K562 (cell line): ENCODE results near the gene ERF. TPM values are rescaled to one million over a fixed set of nuclear protein-coding genes. Genes with fewer than 3 reads are reported as not detected.

ENCODE experiments used
- CBFA2T2 ChIP-seq: fragments of 450-650 bp; conservative IDR thresholded peaks from 2 replicates; pipeline ENCODE4 v1.6.1; 2017; ENCODE audit warnings: mild to moderate bottlenecking
- CBX8 ChIP-seq: fragments of 200-600 bp; sonication (generic); IDR thresholded peaks from 2 replicates; pipeline ENCODE4 v1.6.1; 2012; ENCODE audit warnings: borderline replicate concordance, mixed run types, low read depth, mild to moderate bottlenecking, moderate library complexity, mixed read lengths, low read length, control low read depth, inconsistent platforms; ENCODE audit not compliant: poor library complexity, severe bottlenecking; ENCODE audit errors: extremely low read depth
- DEAF1 ChIP-seq: fragments of 450-650 bp; formaldehyde crosslinking; IDR thresholded peaks from 2 replicates; pipeline ENCODE4 v1.4.0; 2020; ENCODE audit warnings: mild to moderate bottlenecking, moderate library complexity
- GABPB1 ChIP-seq: sonication (generic); formaldehyde crosslinking; IDR thresholded peaks from 2 replicates; pipeline ENCODE4 v1.8.0; 2022; ENCODE audit warnings: mild to moderate bottlenecking, missing genetic modification reagents
- KAT2B ChIP-seq: IDR thresholded peaks from one replicate; pipeline ENCODE4 v1.6.1; 2012; ENCODE audit warnings: low read depth, mild to moderate bottlenecking, control low read depth, inconsistent platforms, low read length, moderate library complexity
- KAT7 ChIP-seq: sonication (generic); formaldehyde crosslinking; IDR thresholded peaks from 2 replicates; pipeline ENCODE4 v1.8.0; 2022; ENCODE audit warnings: missing genetic modification reagents, mild to moderate bottlenecking, borderline replicate concordance
- MEF2D ChIP-seq: conservative IDR thresholded peaks from 2 replicates; pipeline ENCODE4 v1.6.1; 2016; ENCODE audit warnings: low read depth, missing genetic modification characterization, missing compliant biosample characterization
- RBM17 ChIP-seq: fragments of 200-400 bp; formaldehyde crosslinking; IDR thresholded peaks from 2 replicates; pipeline ENCODE4 v1.6.1; 2017; ENCODE audit warnings: low read depth, mild to moderate bottlenecking, low read length, borderline replicate concordance
- RCOR1 ChIP-seq, 2 experiments: IDR thresholded peaks; 2 replicates each; pipeline ENCODE4 v1.6.1; 2012; ENCODE audit warnings: low read depth in 2 of 2, low read length in 2 of 2, borderline replicate concordance in 1 of 2, improper control_type of control experiment in 1 of 2
- STAT5A ChIP-seq: IDR thresholded peaks from 2 replicates; pipeline ENCODE4 v1.6.1; 2012; ENCODE audit warnings: low read length, inconsistent platforms, borderline replicate concordance
- THRAP3 ChIP-seq: fragments of 450-650 bp; IDR thresholded peaks from 2 replicates; pipeline ENCODE4 v1.6.1; 2016; ENCODE audit warnings: mild to moderate bottlenecking, inconsistent platforms, borderline replicate concordance
- ZBTB11 ChIP-seq, 3 experiments: fragments of 200-800 bp in 1 of 3; fragments of 250-450 bp in 1 of 3; fragments of 450-650 bp in 1 of 3; sonication (Bioruptor Pico) in 1 of 3; sonication (Bioruptor generic) in 1 of 3; formaldehyde crosslinking in 1 of 3; IDR thresholded peaks; 2 replicates each; pipeline versions ENCODE4 v1.6.1 to v1.8.0; 2016 to 2022; ENCODE audit warnings: mild to moderate bottlenecking in 2 of 3, missing genetic modification characterization in 2 of 3, missing compliant biosample characterization in 1 of 3, moderate library complexity in 1 of 3
- ZBTB26 ChIP-seq: fragments of 450-650 bp; formaldehyde crosslinking; IDR thresholded peaks from 2 replicates; pipeline ENCODE4 v1.4.0; 2022; ENCODE audit warnings: missing genetic modification characterization
- ZBTB9 ChIP-seq: fragments of 450-650 bp; formaldehyde crosslinking; IDR thresholded peaks from 2 replicates; pipeline ENCODE4 v1.4.0; 2020; ENCODE audit warnings: mild to moderate bottlenecking, moderate library complexity
- ZFP36 ChIP-seq: fragments of 150-350 bp; IDR thresholded peaks from 2 replicates; pipeline ENCODE4 v1.6.1; 2018; ENCODE audit warnings: low read length, low read depth; ENCODE audit not compliant: partially characterized antibody
- ZNF212 ChIP-seq: fragments of 450-650 bp; formaldehyde crosslinking; IDR thresholded peaks from 2 replicates; pipeline ENCODE4 v1.4.0; 2020; ENCODE audit warnings: mild to moderate bottlenecking
- ZNF282 ChIP-seq: sonication (generic); formaldehyde crosslinking; IDR thresholded peaks from 2 replicates; pipeline ENCODE4 v1.8.1; 2023; ENCODE audit warnings: missing genetic modification reagents
- ZNF324 ChIP-seq: fragments of 250-450 bp; sonication (Bioruptor Pico); IDR thresholded peaks from 2 replicates; pipeline ENCODE4 v1.4.0; 2020; ENCODE audit warnings: mild to moderate bottlenecking
- ZNF445 ChIP-seq: fragments of 250-450 bp; sonication (Bioruptor Pico); IDR thresholded peaks from 2 replicates; pipeline ENCODE4 v1.4.0; 2020; ENCODE audit warnings: low read depth, mild to moderate bottlenecking, moderate library complexity
- ZNF785 ChIP-seq: fragments of 250-450 bp; sonication (Bioruptor Pico); IDR thresholded peaks from 2 replicates; pipeline ENCODE4 v1.4.0; 2020; ENCODE audit warnings: mild to moderate bottlenecking
- polyA plus RNA-seq, 8 experiments: library from polyadenylated mRNA; depleted of rRNA in 4 of 8; stranded (reverse) in 5 of 8; unstranded in 3 of 8; fragments of >200 nt; fragmentation: Nextera tagmentation in 2 of 8; fragmentation: Illumina TruSeq in 1 of 8; extraction: Ambion mirVana in 2 of 8; extraction: Trizol in 1 of 8; gene quantifications; 2 replicates each; pipeline versions ENCODE4 v1.2.1 to v1.2.3, GENCODE V29; 2011 to 2014; ENCODE audit warnings: inconsistent platforms in 1 of 8, missing spikeins in 1 of 8
- total RNA-seq, 7 experiments: library from RNA; depleted of rRNA in 6 of 7; stranded (reverse); fragments of >200 nt in 6 of 7; fragmentation: Illumina TruSeq in 2 of 7; extraction: Trizol in 2 of 7; gene quantifications; 2 replicates each; pipeline versions ENCODE4 v1.2.1 to v1.2.3, GENCODE V29; 2011 to 2021; ENCODE audit warnings: low replicate concordance in 1 of 7

The ERF gene
- total and polyA plus RNA-seq, 9 of the 15 experiments (the other 6 are each of a cell fraction or from before 2014, with no cell fraction given), result 0.03 to 75.4 (median 27.0) TPM

- TF ChIP-seq ZBTB26 (CRISPR knock-in tag), result peak; percentile 89; the same call in 1 of the 2 replicates
- 0 out of 2 replicates have a peak, but pooled peaks have one; percentile 4 for TF ChIP-seq THRAP3
- TF ChIP-seq ZBTB9, result no peak
- no peak for TF ChIP-seq ZNF324
- no peak for TF ChIP-seq ZNF212 (CRISPR knock-in tag)
- TF ChIP-seq MEF2D (tag), result no peak
- peak; percentile 79 for TF ChIP-seq GABPB1 (CRISPR knock-in tag)
- no peak for TF ChIP-seq CBFA2T2
- no peak for TF ChIP-seq KAT2B
- TF ChIP-seq STAT5A, result no peak
- TF ChIP-seq KAT7 (CRISPR knock-in tag), result no peak
- no peak for TF ChIP-seq ZNF445 (CRISPR knock-in tag)
- no peak for TF ChIP-seq RBM17
- TF ChIP-seq ZBTB11 (CRISPR knock-in tag; IDR thresholded peaks at IDR 0.05), result peak in 2 of 3 experiments; percentile 39 to 80; a peak in 2 of 6 replicates
- no peak for TF ChIP-seq ZNF785 (CRISPR knock-in tag)
- no peak for TF ChIP-seq ZFP36
- no peak for TF ChIP-seq ZNF282 (CRISPR knock-in tag)
- no peak for TF ChIP-seq DEAF1 (CRISPR knock-in tag)
- TF ChIP-seq CBX8, result no peak
- TF ChIP-seq RCOR1 (IDR thresholded peaks at IDR 0.05; ENCODE audit: borderline replicate concordance in 1 of 2, low read depth in 2 of 2, low read length in 2 of 2), result 0 out of 4 replicates have a peak, but pooled peaks of 1 of the 2 experiments have one; percentile 52
Measured at GRCh38 chr19:42199440-42200115, 55.4 kb downstream of the ERF start (continued).
